GM13976 (cell line): Measurements from ENCODE around the gene LRRC4C.

Experiments
- DNase-seq: peaks from one replicate; pipeline ENCODE4 v3.0.0; 2012; ENCODE audit warnings: low spot score
- in situ Hi-C: fragments of 300-500 bp; cut with MboI; formaldehyde crosslinking; loops from one replicate; pipeline ENCODE4 v1.12.0; 2022; ENCODE audit warnings: low sequenced_read_pairs, mixed read lengths, inconsistent platforms; ENCODE audit not compliant: unreplicated experiment
- TF ChIP-seq, protein P1 (sequence below): IDR thresholded peaks from 2 replicates; pipeline ENCODE4 v1.5.1; 2012; ENCODE audit warnings: borderline replicate concordance, mild to moderate bottlenecking; ENCODE audit not compliant: insufficient read depth; ENCODE audit errors: extremely low read depth, missing control alignments, control extremely low read depth

LRRC4C gene

DNA sequence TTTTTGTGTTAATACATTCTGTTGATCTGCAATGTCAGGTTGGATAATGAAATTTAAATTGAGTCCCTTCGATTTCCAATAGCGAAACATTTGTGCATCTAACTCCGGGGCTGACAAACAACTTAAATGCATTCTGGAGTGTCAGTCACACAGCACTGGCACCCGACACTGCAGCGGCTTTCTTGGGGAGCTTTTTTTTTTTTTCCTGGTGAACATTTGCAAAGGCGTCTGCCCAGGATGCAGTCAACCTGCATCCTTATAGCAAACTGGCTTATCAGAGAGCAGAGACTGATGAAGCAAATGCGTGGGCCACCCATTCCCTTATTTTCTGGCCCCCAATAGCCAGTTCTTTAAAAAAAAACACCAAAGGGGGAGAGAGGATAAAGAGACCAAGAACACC lies 1167.7 kb downstream of the LRRC4C start:
- TF ChIP-seq, protein P1, sequence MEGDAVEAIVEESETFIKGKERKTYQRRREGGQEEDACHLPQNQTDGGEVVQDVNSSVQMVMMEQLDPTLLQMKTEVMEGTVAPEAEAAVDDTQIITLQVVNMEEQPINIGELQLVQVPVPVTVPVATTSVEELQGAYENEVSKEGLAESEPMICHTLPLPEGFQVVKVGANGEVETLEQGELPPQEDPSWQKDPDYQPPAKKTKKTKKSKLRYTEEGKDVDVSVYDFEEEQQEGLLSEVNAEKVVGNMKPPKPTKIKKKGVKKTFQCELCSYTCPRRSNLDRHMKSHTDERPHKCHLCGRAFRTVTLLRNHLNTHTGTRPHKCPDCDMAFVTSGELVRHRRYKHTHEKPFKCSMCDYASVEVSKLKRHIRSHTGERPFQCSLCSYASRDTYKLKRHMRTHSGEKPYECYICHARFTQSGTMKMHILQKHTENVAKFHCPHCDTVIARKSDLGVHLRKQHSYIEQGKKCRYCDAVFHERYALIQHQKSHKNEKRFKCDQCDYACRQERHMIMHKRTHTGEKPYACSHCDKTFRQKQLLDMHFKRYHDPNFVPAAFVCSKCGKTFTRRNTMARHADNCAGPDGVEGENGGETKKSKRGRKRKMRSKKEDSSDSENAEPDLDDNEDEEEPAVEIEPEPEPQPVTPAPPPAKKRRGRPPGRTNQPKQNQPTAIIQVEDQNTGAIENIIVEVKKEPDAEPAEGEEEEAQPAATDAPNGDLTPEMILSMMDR = no peak
- DNase-seq = no peak
- in situ Hi-C loops = no loop called here

DNA sequence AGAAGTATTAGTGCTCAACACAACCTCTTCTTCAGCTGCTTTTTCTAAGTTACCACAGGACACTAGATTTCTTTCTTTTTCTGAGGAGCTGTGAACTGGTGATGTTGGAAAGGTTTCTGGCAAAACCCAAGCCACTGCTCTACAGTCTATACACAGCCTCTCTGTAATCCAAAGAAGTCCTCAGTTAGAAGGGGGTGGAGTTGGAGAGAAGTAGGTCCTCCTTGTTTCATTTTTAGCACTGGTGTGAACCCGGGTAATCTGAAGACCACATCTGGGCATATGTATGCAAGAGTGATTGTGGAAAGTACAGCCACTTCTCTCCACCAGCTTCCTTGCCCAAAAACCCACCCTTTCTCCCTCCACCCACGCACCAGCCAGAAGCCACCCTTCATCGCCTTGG lies 1168.1 kb downstream of the LRRC4C start:
- TF ChIP-seq, protein P1 = no peak
- DNase-seq = no peak
- in situ Hi-C loops = no loop called here

DNA sequence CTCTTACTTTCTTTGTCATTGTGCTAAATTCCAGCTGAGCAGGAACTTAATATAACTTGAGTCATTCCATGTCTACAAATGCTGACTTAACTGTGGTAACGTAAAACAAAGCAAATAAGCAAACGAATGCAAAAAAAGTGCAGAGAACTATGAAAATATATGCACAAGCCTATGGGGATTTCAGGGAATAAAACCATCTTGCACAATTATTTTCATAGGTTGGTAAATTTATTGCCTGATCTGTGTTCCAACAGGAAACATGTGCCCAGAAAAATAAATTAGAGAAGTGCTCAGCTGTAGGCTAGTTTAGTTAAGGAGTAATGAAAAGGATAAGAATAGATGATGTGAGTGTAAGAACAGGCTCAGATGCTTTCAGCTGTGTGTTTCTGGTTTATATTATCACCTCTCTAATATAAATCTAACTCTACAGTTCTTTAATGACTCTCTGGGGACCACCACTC lies 1169.3 kb downstream of the LRRC4C start:
- TF ChIP-seq, protein P1 = no peak
- no peak for DNase-seq
- in situ Hi-C loops = no loop called here

GRCh38 chr11:40289370-40289769 lies 1170.1 kb downstream of the LRRC4C start:
- DNase-seq = no peak
- TF ChIP-seq, protein P1 = no peak
- in situ Hi-C loops = no loop called here

GRCh38 chr11:40287916-40288803 lies 1171.3 kb downstream of the LRRC4C start:
- TF ChIP-seq, protein P1 = no peak
- DNase-seq = no peak
- in situ Hi-C loops = no loop called here

GRCh38 chr11:40286137-40286536 lies 1173.3 kb downstream of the LRRC4C start:
- no peak for DNase-seq
- TF ChIP-seq, protein P1 = no peak
- in situ Hi-C loops = no loop called here

DNA sequence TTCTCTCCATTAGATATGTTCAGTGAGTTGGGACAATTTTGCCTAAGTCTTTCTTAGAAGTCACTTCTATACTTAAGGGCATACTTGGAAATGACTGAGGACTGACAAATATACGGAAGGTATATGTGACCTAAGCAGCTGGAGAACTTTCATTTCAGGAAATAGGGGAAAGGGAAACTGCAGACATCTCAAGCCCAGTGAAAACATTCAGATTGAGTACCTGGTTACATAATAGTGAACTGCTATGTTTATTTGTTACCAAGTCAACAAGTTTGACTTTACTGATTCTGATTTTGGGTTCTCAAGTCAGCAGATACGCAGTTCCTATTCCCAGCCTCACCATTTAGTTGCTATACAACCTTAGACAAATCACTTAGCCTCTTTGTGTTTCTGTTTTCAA lies 1173.9 kb downstream of the LRRC4C start:
- TF ChIP-seq, protein P1 = no peak
- in situ Hi-C loops = no loop called here
- DNase-seq = no peak
